ENCODE data around the gene DNAJB5. TPM values are rescaled to one million over a fixed set of nuclear protein-coding genes. Genes with fewer than 3 reads are reported as not detected.
"Not testable (repeated sequence)": the region's sequence is repeated elsewhere in the genome, so short reads cannot be mapped to it uniquely, and the experiment has no call there.

The DNAJB5 gene
- total RNA-seq: 2.1 TPM
- 1 to 10 TPM in 3 of 4 donors, under 1 TPM in 1; 0.42 to 2.7 (median 1.9) TPM for polyA plus RNA-seq

DNA sequence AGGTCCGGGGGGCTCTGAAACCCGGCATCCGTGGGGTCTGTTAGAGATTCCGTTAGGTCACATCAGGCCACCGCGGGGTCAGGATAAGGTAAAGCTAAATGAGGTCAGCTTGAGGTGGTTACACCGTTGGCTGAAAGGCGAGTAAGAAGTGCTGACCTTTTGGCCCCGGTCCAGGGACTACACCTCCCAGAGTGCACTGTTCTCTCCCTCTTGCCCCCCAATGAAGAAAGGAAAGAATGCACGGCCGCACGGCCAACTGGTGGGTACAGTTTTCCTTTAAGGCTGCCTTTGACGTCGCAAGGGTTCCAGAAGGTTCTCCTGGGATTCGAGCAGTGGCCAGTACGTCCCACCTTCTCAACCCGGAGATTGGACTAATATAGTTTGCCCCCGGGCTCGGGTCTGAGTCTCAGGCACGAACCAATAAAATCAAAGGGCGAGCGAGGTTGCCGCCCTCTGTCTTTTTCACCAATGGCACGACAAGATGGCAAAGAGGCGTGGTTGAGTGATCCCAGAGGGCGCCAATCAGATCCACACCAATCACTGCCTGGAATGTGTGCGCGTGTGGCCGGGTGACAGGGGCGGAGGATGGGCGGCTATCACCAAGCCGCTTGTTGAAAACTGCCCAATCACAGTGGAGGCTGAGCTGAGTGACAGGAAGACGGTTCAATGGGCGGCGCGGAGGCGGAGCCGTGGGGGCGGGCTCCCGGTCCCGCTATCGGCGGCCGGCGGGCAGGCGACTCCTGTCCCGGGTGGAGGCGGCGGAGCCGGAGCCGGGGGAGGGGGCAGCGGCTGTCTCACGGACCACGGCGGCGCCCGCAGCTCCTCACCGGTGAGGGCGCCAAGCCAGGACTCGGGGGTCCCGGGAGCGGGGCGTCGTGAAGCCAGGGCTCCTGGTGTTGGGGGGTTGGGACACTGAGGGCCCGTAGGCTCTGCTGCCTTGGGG lies at the start of gene DNAJB5:
TSS of gene DNAJB5 (plus strand) at position 743 of the 943 bp plus-strand sequence. CDS start 886 bp downstream, outside the sequence.
- Mint-ChIP-seq H3K9me3 (no peaks in the 10 kb centered on the region), H3K4me1 (peaks cover 0 to 59% (median 28%) of the 10 kb centered on the region in 4 donors), H3K36me3 (no peaks in the 10 kb centered on the region), H3K27me3 (no peaks in the 10 kb centered on the region), H3K4me3 (peak within 1 kb of the TSS; percentile 87 to 98 (median 98)), H3K27ac (peak within 1 kb of the TSS; percentile 28 to 99 (median 95))
- H3K4me1 ChIP-seq (ENCODE audit: control insufficient read depth, insufficient read depth, low read length, poor library complexity, severe bottlenecking): peaks cover 41% of the 10 kb centered on the region
- H3K27ac ChIP-seq (ENCODE audit: insufficient read depth, low read length, poor library complexity, severe bottlenecking): peak within 1 kb of the TSS; percentile 58
- ATAC-seq (ENCODE audit: low read depth in 2 of 2) (peak; percentile 97 to 98), DNase-seq (peak; percentile 97 to 99 (median 98))
- H3K4me3 ChIP-seq (ENCODE audit: low read depth, low read length): peak within 1 kb of the TSS; percentile 92
- H3K36me3 ChIP-seq (ENCODE audit: control insufficient read depth, insufficient read depth, low read length): no peaks in the 10 kb centered on the region
- H3K27me3 ChIP-seq (ENCODE audit: control insufficient read depth, insufficient read depth, low read length): no peaks in the 10 kb centered on the region
- H3K9me3 ChIP-seq (ENCODE audit: control insufficient read depth in 2 of 2, low read length in 2 of 2): no peaks in the 10 kb centered on the region

DNA sequence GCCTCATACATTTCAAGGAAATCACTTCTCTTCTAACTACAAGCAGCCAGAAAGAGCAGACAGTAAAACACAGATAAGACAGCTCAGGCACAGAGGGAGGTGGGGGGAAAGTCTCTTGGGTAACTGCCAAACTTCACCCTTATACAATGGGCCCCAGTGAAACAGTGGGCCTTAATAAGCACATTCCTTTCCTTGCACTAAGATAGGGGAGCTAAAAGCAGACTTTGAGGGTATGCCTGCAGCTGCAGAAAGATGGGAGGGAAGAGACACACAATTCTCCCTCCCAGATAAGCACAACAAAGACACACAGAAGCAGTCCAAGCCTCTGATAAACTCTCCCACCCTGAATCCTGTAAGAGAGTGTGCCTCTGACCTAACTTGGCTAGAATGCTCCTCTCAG lies 49.6 kb upstream of the DNAJB5 start:
- H3K27ac ChIP-seq (ENCODE audit: insufficient read depth, low read length, poor library complexity, severe bottlenecking); H3K27me3 Mint-ChIP-seq; DNase-seq; H3K9me3 ChIP-seq (ENCODE audit: control insufficient read depth in 2 of 2, low read length in 2 of 2); ATAC-seq (ENCODE audit: low read depth in 2 of 2); H3K4me3 ChIP-seq (ENCODE audit: low read depth, low read length); H3K4me1 ChIP-seq (ENCODE audit: control insufficient read depth, insufficient read depth, low read length, poor library complexity, severe bottlenecking); H3K36me3 ChIP-seq (ENCODE audit: control insufficient read depth, insufficient read depth, low read length); H3K4me3 Mint-ChIP-seq; H3K4me1 Mint-ChIP-seq; H3K27me3 ChIP-seq (ENCODE audit: control insufficient read depth, insufficient read depth, low read length); H3K27ac Mint-ChIP-seq; H3K9me3 Mint-ChIP-seq; H3K36me3 Mint-ChIP-seq: not testable (repeated sequence)

DNA sequence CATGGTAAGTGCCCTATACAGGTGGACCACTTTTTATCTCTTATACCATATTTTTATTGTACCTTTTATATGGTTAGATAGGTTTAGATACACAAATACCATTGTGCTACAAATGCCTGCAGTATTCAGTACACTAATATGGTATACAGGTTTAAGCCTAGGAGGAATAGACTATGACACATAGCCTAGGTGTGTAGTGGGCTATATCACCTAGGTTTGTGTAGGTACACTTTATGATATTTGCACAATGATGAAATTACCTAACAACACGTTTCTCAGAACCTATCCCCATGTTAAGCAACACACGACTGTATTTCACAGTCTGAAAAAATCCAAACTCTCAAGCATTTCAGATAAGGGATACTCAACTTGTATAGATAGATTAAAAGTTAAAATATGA lies 41.1 kb upstream of the DNAJB5 start:
- Mint-ChIP-seq H3K36me3 (no peaks in the 10 kb centered on the region), H3K27me3 (peaks cover 44% of the 10 kb centered on the region), H3K9me3 (peaks cover 0 to 2% (median 0%) of the 10 kb centered on the region in 7 donors), H3K27ac (no peak overlapping the region), H3K4me3 (no peak overlapping the region), H3K4me1 (no peaks in the 10 kb centered on the region)
- H3K27ac ChIP-seq (ENCODE audit: insufficient read depth, low read length, poor library complexity, severe bottlenecking): no peak overlapping the region
- ATAC-seq (ENCODE audit: low read depth in 2 of 2) (no peak), DNase-seq (no peak)
- no peak overlapping the region for H3K4me3 ChIP-seq (ENCODE audit: low read depth, low read length)
- H3K36me3 ChIP-seq (ENCODE audit: control insufficient read depth, insufficient read depth, low read length): no peaks in the 10 kb centered on the region
- no peaks in the 10 kb centered on the region for H3K4me1 ChIP-seq (ENCODE audit: control insufficient read depth, insufficient read depth, low read length, poor library complexity, severe bottlenecking)
- H3K27me3 ChIP-seq (ENCODE audit: control insufficient read depth, insufficient read depth, low read length): peaks cover 8% of the 10 kb centered on the region
- no peaks in the 10 kb centered on the region for H3K9me3 ChIP-seq (ENCODE audit: control insufficient read depth in 2 of 2, low read length in 2 of 2)

DNA sequence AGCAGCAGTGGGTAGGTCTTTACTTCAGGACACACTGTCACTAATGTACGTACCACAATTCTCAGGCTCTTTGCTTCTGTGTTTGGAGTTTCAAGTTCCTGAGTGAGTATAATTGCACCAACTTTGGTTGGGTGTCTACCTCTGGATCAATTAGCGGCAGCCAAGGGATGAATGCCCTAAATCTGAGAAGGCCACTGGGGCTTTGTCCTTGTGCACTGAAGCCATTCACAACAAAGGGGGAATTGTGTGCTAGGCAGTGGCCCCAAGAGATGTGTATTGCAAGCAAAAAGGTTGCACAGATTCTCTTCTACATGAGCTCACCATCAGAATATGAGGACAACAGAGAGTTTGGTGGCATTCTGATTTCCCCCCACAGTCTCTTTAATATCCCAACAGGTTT lies 35.3 kb upstream of the DNAJB5 start:
- no peaks in the 10 kb centered on the region for H3K36me3 Mint-ChIP-seq

DNA sequence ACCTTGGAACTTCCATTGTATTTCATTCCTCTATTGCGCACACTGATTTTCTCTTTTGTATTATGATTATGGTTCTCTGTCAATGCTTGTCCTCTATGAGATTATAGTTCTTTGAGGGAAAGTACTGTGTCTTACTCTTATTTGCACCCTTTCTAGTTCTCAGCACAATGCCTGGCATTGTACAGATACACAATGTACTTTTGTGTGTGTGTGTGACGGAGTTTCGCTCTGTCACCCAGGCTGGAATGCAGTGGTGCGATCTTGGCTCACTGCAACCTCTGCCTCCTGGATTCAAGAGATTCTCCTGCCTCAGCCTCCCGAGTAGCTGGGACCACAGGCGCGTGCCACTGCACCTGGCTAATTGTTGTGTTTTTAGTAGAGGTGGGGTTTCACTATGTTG lies 33.5 kb upstream of the DNAJB5 start:
- not testable (repeated sequence) for H3K27ac Mint-ChIP-seq; H3K9me3 ChIP-seq (ENCODE audit: control insufficient read depth in 2 of 2, low read length in 2 of 2); H3K4me1 Mint-ChIP-seq; H3K4me3 ChIP-seq (ENCODE audit: low read depth, low read length); DNase-seq; H3K9me3 Mint-ChIP-seq; H3K4me3 Mint-ChIP-seq; ATAC-seq (ENCODE audit: low read depth in 2 of 2); H3K36me3 ChIP-seq (ENCODE audit: control insufficient read depth, insufficient read depth, low read length); H3K36me3 Mint-ChIP-seq; H3K27ac ChIP-seq (ENCODE audit: insufficient read depth, low read length, poor library complexity, severe bottlenecking); H3K4me1 ChIP-seq (ENCODE audit: control insufficient read depth, insufficient read depth, low read length, poor library complexity, severe bottlenecking)
- H3K27me3 ChIP-seq (ENCODE audit: control insufficient read depth, insufficient read depth, low read length): peaks cover 41% of the 10 kb centered on the region
- peaks cover 83% of the 10 kb centered on the region for H3K27me3 Mint-ChIP-seq

More for the DNA sequence above, 35.3 kb upstream of the DNAJB5 start:
- Mint-ChIP-seq H3K27me3 (peaks cover 77% of the 10 kb centered on the region), H3K4me1 (peaks cover 0 to 3% (median 0%) of the 10 kb centered on the region in 4 donors), H3K4me3 (peak overlapping the region in 1 of 4 donors; percentile 41), H3K27ac (no peak overlapping the region), H3K9me3 (peaks cover 0 to 3% (median 0%) of the 10 kb centered on the region in 7 donors)
- Histone ChIP-seq H3K27me3 (ENCODE audit: control insufficient read depth, insufficient read depth, low read length) (peaks cover 24% of the 10 kb centered on the region), H3K4me1 (ENCODE audit: control insufficient read depth, insufficient read depth, low read length, poor library complexity, severe bottlenecking) (peaks cover 9% of the 10 kb centered on the region), H3K9me3 (ENCODE audit: control insufficient read depth in 2 of 2, low read length in 2 of 2) (no peaks in the 10 kb centered on the region), H3K4me3 (ENCODE audit: low read depth, low read length) (no peak overlapping the region), H3K36me3 (ENCODE audit: control insufficient read depth, insufficient read depth, low read length) (no peaks in the 10 kb centered on the region), H3K27ac (ENCODE audit: insufficient read depth, low read length, poor library complexity, severe bottlenecking) (no peak overlapping the region)
- DNase-seq (no peak), ATAC-seq (ENCODE audit: low read depth in 2 of 2) (no peak)

DNA sequence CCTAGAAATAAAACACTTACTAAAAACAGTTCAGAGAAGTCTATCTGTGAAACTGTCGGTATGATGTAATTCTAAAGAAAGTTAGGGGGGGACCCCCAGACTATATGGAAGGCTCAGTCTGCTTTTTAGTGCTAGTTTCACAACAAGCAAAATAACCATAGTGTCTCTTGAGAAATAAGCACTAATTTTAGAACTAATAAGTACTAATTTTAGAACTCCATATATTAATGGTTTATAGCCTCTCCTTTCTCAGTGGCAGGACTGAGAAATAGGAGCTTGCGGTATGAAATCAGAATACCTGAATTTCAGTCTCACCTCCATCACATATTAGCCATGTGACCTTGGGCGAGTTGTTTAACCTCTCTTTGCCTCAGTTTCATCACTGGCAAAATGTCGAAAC lies 32.9 kb upstream of the DNAJB5 start:
- no peak for ATAC-seq (ENCODE audit: low read depth in 2 of 2)
- H3K4me1 Mint-ChIP-seq: peaks cover 0 to 3% (median 0%) of the 10 kb centered on the region in 4 donors
- peaks cover 83% of the 10 kb centered on the region for H3K27me3 Mint-ChIP-seq
- Histone ChIP-seq H3K4me1 (ENCODE audit: control insufficient read depth, insufficient read depth, low read length, poor library complexity, severe bottlenecking) (peaks cover 9% of the 10 kb centered on the region), H3K4me3 (ENCODE audit: low read depth, low read length) (no peak overlapping the region), H3K27ac (ENCODE audit: insufficient read depth, low read length, poor library complexity, severe bottlenecking) (no peak overlapping the region), H3K9me3 (ENCODE audit: control insufficient read depth in 2 of 2, low read length in 2 of 2) (no peaks in the 10 kb centered on the region), H3K36me3 (ENCODE audit: control insufficient read depth, insufficient read depth, low read length) (no peaks in the 10 kb centered on the region), H3K27me3 (ENCODE audit: control insufficient read depth, insufficient read depth, low read length) (peaks cover 43% of the 10 kb centered on the region)
- no peaks in the 10 kb centered on the region for H3K36me3 Mint-ChIP-seq
- H3K4me3 Mint-ChIP-seq: peak overlapping the region in 1 of 4 donors; percentile 66
- no peak overlapping the region for H3K27ac Mint-ChIP-seq
- H3K9me3 Mint-ChIP-seq: peaks cover 0 to 3% (median 0%) of the 10 kb centered on the region in 7 donors
- no peak for DNase-seq

DNA sequence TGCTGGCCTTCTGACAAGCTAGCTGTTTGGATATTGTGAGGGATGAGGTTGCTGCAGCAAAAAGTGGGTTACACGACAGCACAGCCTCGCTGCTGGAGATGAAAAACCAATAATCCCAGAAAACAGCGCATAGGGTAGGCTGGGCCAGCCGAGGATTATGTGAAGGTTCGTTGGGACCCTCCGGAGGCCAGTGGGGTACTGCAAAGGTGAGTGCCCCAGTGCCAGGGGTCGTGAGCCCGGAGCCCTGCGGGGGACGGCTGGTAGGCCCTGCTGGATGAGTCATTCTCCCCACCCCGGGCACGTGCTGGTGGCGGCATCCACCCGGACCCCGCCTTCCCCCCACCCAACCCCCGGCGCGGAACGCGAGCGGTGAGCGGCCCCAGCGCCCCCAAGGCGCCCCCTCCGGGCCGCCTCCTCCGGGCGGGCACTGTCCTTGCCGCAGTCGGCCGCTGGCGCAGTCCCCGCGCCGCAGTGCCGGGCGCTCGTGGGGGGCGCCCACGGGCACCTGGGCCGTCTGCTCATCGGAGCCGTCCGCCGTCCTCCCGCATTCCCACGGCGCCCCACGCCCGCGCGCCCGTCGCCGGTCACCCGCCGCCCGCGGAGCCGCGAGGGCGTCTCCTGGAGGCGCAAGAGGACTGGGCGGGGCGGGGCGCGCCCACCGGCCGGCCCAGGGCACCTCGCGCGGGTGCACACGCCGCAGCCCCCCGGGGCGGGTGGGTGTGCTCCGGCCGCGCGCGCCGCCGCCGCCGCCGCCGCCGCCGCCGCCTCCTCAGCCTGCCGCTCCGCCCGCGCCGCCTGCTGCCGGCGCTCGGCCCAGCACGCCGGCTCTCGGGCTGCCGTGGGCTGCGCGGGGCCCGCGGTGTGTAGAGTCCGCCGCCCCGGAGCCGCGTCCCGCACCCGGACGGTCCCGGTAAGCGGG lies 31.8 kb upstream of the DNAJB5 start, which contains the start of gene PHF24:
TSS of gene PHF24 (plus strand) at position 794 of the 919 bp plus-strand sequence. CDS start 13,014 bp downstream, outside the sequence.
- no peak within 1 kb of the TSS for H3K4me3 ChIP-seq (ENCODE audit: low read depth, low read length)
- Mint-ChIP-seq H3K4me3 (peak within 1 kb of the TSS; percentile 26 to 76 (median 60)), H3K4me1 (peaks cover 0 to 3% (median 0%) of the 10 kb centered on the region in 4 donors), H3K27ac (no peak within 1 kb of the TSS), H3K27me3 (peaks cover 87% of the 10 kb centered on the region), H3K9me3 (peaks cover 0 to 3% (median 0%) of the 10 kb centered on the region in 7 donors), H3K36me3 (no peaks in the 10 kb centered on the region)
- H3K27me3 ChIP-seq (ENCODE audit: control insufficient read depth, insufficient read depth, low read length): peaks cover 43% of the 10 kb centered on the region
- DNase-seq: peak in 1 of 3 donors; percentile 4
- no peaks in the 10 kb centered on the region for H3K9me3 ChIP-seq (ENCODE audit: control insufficient read depth in 2 of 2, low read length in 2 of 2)
- H3K4me1 ChIP-seq (ENCODE audit: control insufficient read depth, insufficient read depth, low read length, poor library complexity, severe bottlenecking): peaks cover 9% of the 10 kb centered on the region
- peak; percentile 54 to 59 for ATAC-seq (ENCODE audit: low read depth in 2 of 2)
- no peaks in the 10 kb centered on the region for H3K36me3 ChIP-seq (ENCODE audit: control insufficient read depth, insufficient read depth, low read length)
- no peak within 1 kb of the TSS for H3K27ac ChIP-seq (ENCODE audit: insufficient read depth, low read length, poor library complexity, severe bottlenecking)

Data from CD4-positive, CD25-positive, alpha-beta regulatory T cell (primary cell).